ENCODE results near the gene PURA. TPM values are rescaled to one million over a fixed set of nuclear protein-coding genes. Genes with fewer than 3 reads are reported as not detected.

Gene PURA
- total RNA-seq, 1 experiment from 2014 or later, result 3.6 TPM

DNA sequence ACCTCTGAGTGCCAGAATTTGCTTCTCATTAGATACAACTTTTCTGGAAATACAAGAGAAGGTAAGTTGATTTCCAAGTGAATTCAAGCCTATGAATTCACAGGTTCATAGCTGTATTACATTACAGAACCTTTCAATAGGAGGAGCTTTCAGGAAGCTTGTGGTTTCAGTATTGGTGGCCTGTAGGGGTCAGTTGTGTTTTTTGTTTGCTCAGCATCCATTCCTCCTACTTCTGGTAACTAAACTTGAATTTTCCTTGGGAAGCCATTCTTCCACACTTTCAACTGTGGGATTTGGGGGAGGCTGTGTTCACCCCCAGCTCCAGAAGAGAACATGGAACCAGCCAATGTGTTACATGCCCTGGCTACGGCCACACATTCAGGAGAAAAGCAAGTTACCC, 55.5 kb downstream of the PURA start:
- Histone ChIP-seq H3K23ac (ENCODE audit: insufficient read length, low read depth, low read length) (no peak overlapping the region), H3K9me3 (ENCODE audit: control insufficient read depth, low read depth, low read length) (no peaks in the 10 kb centered on the region), H2BK15ac (ENCODE audit: low read depth, low read length) (no peak overlapping the region), H2AFZ (ENCODE audit: low read length) (no peak overlapping the region), H2BK12ac (ENCODE audit: insufficient read length, low read depth, low read length) (no peak overlapping the region), H3K18ac (ENCODE audit: insufficient read length, low read depth, low read length) (no peak overlapping the region), H4K91ac (ENCODE audit: insufficient read length, low read depth, low read length) (no peak overlapping the region), H4K20me1 (ENCODE audit: control insufficient read depth, insufficient read depth, insufficient read length) (no peaks in the 10 kb centered on the region), H3K23me2 (ENCODE audit: insufficient read length, low read depth, low read length, poor library complexity, severe bottlenecking) (no peaks in the 10 kb centered on the region), H3K56ac (ENCODE audit: insufficient read length, low read depth, low read length) (no peak overlapping the region), H3K4me1 (ENCODE audit: insufficient read depth, low read length) (no peaks in the 10 kb centered on the region; the same call in 1 of the 2 replicates), H2BK120ac (ENCODE audit: low read depth, low read length, poor library complexity, severe bottlenecking) (no peak overlapping the region), H3K9ac (ENCODE audit: extremely low read depth, insufficient read length, low read length) (no peak overlapping the region), H2AK5ac (ENCODE audit: insufficient read length, low read length) (no peak overlapping the region), H4K8ac (replicated peaks; ENCODE audit: insufficient read length, low read depth, low read length) (no peak overlapping the region), H4K5ac (ENCODE audit: insufficient read length, low read depth, low read length) (no peak overlapping the region), H2BK20ac (ENCODE audit: low read depth, low read length, poor library complexity, severe bottlenecking) (no peak overlapping the region), H3K79me1 (ENCODE audit: insufficient read depth, low read depth, low read length, poor library complexity, severe bottlenecking) (no peaks in the 10 kb centered on the region), H3K4ac (ENCODE audit: low read depth, low read length) (no peak overlapping the region), H2BK5ac (ENCODE audit: insufficient read length, low read length) (no peak overlapping the region), H3K14ac (ENCODE audit: insufficient read depth, low read length) (no peak overlapping the region), H3K27ac (ENCODE audit: insufficient read length, low read depth, low read length) (no peak overlapping the region), H3T11ph (ENCODE audit: low read length) (no peak overlapping the region), H3K79me2 (ENCODE audit: insufficient read depth, low read length) (no peaks in the 10 kb centered on the region), H3K4me2 (ENCODE audit: insufficient read depth, insufficient read length, low read length) (no peak overlapping the region), H3K27me3 (ENCODE audit: insufficient read depth, low read length) (no peaks in the 10 kb centered on the region)
- TF ChIP-seq CTCF (conservative IDR thresholded peaks at IDR 0.05), result peak; percentile 40; the same call in 2 of the 3 replicates
- no CpG with 5 or more reads among the region's 1 CpG for WGBS (ENCODE audit: extremely low coverage, insufficient read length, low lambda C conversion rate)
- Mint-ChIP-seq H3K4me1 (peaks cover 4 to 6% of the 10 kb centered on the region in 2 experiments), H3K9me3 (no peaks in the 10 kb centered on the region), H3K27me3 (ENCODE audit: low read depth) (peaks cover 17% of the 10 kb centered on the region), H3K27ac (no peak overlapping the region), H3K4me3 (no peak overlapping the region), H3K36me3 (ENCODE audit: insufficient read depth in 1 of 3, low read depth in 3 of 3) (no peaks in the 10 kb centered on the region)
- no peak for DNase-seq
